K562 (cell line): ENCODE results near the gene RNF223.

Experiments
- HEY1 ChIP-seq: fragments of 250-450 bp; sonication (Bioruptor Pico); IDR thresholded peaks from 2 replicates; pipeline ENCODE4 v1.5.0; 2020; ENCODE audit warnings: mild to moderate bottlenecking, moderate library complexity, borderline replicate concordance
- ZNF77 ChIP-seq: fragments of 250-450 bp; sonication (Bioruptor Pico); IDR thresholded peaks from 2 replicates; pipeline ENCODE4 v1.5.0; 2020

DNA sequence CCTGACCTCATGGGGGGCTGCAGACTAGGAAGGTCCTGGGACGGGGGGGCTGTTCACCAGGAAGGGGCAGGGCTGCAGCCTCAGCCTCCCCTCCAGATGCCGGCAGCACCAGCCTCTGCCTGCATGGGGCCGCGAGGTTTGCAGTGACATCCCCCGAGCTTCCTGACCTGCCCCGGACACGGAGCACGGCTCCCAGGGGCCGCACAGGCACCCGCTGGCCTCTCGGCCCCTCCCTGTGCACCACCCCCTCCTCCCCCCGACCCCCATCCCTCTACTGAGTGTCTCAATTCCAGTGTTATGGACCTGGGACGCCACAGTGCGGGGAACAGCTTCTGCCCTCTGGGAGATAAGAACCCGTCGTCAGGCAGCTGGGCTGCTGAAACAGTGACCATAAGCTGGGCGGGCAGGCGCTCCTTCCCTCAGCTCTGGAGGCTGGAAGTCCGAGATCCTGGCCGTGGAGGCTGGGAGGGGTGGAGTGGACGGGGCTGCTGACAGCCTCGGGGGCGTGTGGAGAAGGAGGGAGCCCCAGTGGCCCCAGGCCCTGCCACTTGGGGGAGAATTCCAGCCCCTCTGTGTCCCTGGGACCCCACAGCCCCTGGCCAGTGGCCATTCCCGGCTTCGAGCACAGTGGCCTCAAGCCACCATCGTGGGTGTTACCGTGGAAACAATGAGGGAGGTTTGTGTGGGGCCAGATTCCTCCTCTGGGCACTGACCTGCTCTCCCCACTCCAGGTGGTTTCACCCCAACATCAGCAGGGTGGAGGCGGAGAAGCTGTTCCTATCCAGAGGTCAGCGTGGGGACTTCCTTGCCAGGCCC, 11.6 kb downstream of the RNF223 start:
- TF ChIP-seq ZNF77 (CRISPR knock-in tag) (no peak), HEY1 (CRISPR knock-in tag) (no peak)
